GM23338 (cell line): Measurements from ENCODE around the gene HTT. TPM values are rescaled to one million over a fixed set of nuclear protein-coding genes. Genes with fewer than 3 reads are reported as not detected.

Experiments
- ATAC-seq: fragments of 200-7000 bp; cut with Tn5 transposase; 3 replicates; pipeline ENCODE4 v1.9.1; 2020
- DNase-seq: peaks from one replicate; pipeline ENCODE4 v3.0.0-alpha.2; 2015; ENCODE audit warnings: low spot score
- H2AFZ ChIP-seq: fragments of 200-600 bp; sonication (generic); 2 replicates; pipeline ENCODE4 v1.8.0; 2016; ENCODE audit warnings: antibody characterized with exemption, mild to moderate bottlenecking, moderate library complexity
- H3F3A ChIP-seq: fragments of 200-600 bp; sonication (generic); replicated peaks from 2 replicates; pipeline ENCODE4 v1.8.0; 2017; ENCODE audit warnings: antibody characterized with exemption, mixed run types, low read depth
- H3K27ac ChIP-seq: fragments of 200-600 bp; sonication (generic); 2 replicates; pipeline ENCODE4 v1.6.1; 2016; ENCODE audit warnings: low read depth
- H3K27me3 ChIP-seq: fragments of 200-600 bp; sonication (generic); 2 replicates; pipeline ENCODE4 v1.8.0; 2016; ENCODE audit warnings: mild to moderate bottlenecking, mixed run types, moderate library complexity; ENCODE audit not compliant: insufficient read depth
- H3K36me3 ChIP-seq: fragments of 200-600 bp; sonication (generic); 2 replicates; pipeline ENCODE4 v1.8.0; 2016; ENCODE audit warnings: mild to moderate bottlenecking; ENCODE audit not compliant: insufficient read depth
- H3K4me1 ChIP-seq: fragments of 200-600 bp; sonication (generic); 2 replicates; pipeline ENCODE4 v1.8.0; 2016; ENCODE audit warnings: mild to moderate bottlenecking, moderate library complexity; ENCODE audit not compliant: insufficient read depth
- H3K4me2 ChIP-seq: fragments of 200-600 bp; sonication (generic); 2 replicates; pipeline ENCODE4 v1.7.1; 2017; ENCODE audit warnings: mixed run types
- H3K4me3 ChIP-seq: fragments of 200-600 bp; sonication (generic); 2 replicates; pipeline ENCODE4 v1.6.1; 2016; ENCODE audit warnings: mixed run types
- H3K79me2 ChIP-seq: fragments of 200-600 bp; sonication (generic); replicated peaks from 2 replicates; pipeline ENCODE4 v1.8.0; 2017; ENCODE audit warnings: mild to moderate bottlenecking; ENCODE audit not compliant: insufficient read depth
- H3K9me2 ChIP-seq: fragments of 200-600 bp; sonication (generic); 2 replicates; pipeline ENCODE4 v1.8.0; 2017; ENCODE audit not compliant: insufficient read depth
- H4K20me1 ChIP-seq: fragments of 200-600 bp; sonication (generic); replicated peaks from 2 replicates; pipeline ENCODE4 v1.8.0; 2017; ENCODE audit warnings: mild to moderate bottlenecking; ENCODE audit not compliant: insufficient read depth
- H3K27ac Mint-ChIP-seq: 2 replicates; pipeline ENCODE4 v1.8.0; 2020; ENCODE audit warnings: inconsistent platforms, mild to moderate bottlenecking, moderate library complexity, mixed read lengths
- H3K27me3 Mint-ChIP-seq: 3 replicates; pipeline ENCODE4 v1.8.0; 2022; ENCODE audit warnings: low read depth, mild to moderate bottlenecking, moderate library complexity, mixed read lengths, inconsistent platforms; ENCODE audit not compliant: insufficient read depth, poor library complexity
- H3K36me3 Mint-ChIP-seq: 3 replicates; pipeline ENCODE4 v1.8.0; 2021; ENCODE audit warnings: low read depth, mild to moderate bottlenecking, inconsistent platforms, moderate library complexity, mixed read lengths
- H3K4me1 Mint-ChIP-seq: 3 replicates; pipeline ENCODE4 v1.8.0; 2020; ENCODE audit warnings: mild to moderate bottlenecking, inconsistent platforms, mixed read lengths
- H3K4me3 Mint-ChIP-seq: 3 replicates; pipeline ENCODE4 v1.8.0; 2021; ENCODE audit warnings: moderate library complexity, mild to moderate bottlenecking, inconsistent platforms, mixed read lengths
- H3K9me3 Mint-ChIP-seq: 3 replicates; pipeline ENCODE4 v1.8.0; 2020; ENCODE audit warnings: moderate library complexity, mild to moderate bottlenecking, inconsistent platforms, mixed read lengths
- CTCF ChIP-seq, 2 experiments: fragments of 200-600 bp in 1 of 2; sonication (generic) in 1 of 2; conservative IDR thresholded peaks; 2 replicates each; pipeline versions ENCODE4 v1.5.1 to v1.6.1; 2016 to 2017; ENCODE audit warnings: antibody characterized with exemption in 2 of 2, low read depth in 2 of 2, mild to moderate bottlenecking in 2 of 2, moderate library complexity in 1 of 2
- EZH2 ChIP-seq: fragments of 200-600 bp; sonication (generic); IDR thresholded peaks from one replicate; pipeline ENCODE4 v1.8.0; 2017; ENCODE audit warnings: antibody characterized with exemption, mild to moderate bottlenecking, low read depth; ENCODE audit not compliant: unreplicated experiment
- EZH2phosphoT487 ChIP-seq: fragments of 200-600 bp; sonication (generic); IDR thresholded peaks from one replicate; pipeline ENCODE4 v1.8.1; 2018; ENCODE audit warnings: antibody characterized with exemption; ENCODE audit not compliant: unreplicated experiment
- NANOG ChIP-seq: IDR thresholded peaks from 2 replicates; pipeline ENCODE4 v1.6.1; 2016; ENCODE audit warnings: antibody characterized with exemption, borderline replicate concordance
- POLR2AphosphoS5 ChIP-seq: IDR thresholded peaks from 2 replicates; pipeline ENCODE4 v1.6.1; 2016; ENCODE audit warnings: antibody characterized with exemption, low read depth
- REST ChIP-seq: IDR thresholded peaks from one replicate; pipeline ENCODE4 v1.6.1; 2018; ENCODE audit warnings: antibody characterized with exemption; ENCODE audit not compliant: unreplicated experiment
- STAT1 ChIP-seq: IDR thresholded peaks from one replicate; pipeline ENCODE4 v1.6.1; 2016; ENCODE audit warnings: antibody characterized with exemption; ENCODE audit not compliant: unreplicated experiment
- ZNF114 ChIP-seq: fragments of 250-450 bp; sonication (Bioruptor Pico); IDR thresholded peaks from 2 replicates; pipeline ENCODE4 v1.5.0; 2020; ENCODE audit warnings: mild to moderate bottlenecking, moderate library complexity
- ZNF331 ChIP-seq: fragments of 250-450 bp; sonication (Bioruptor Pico); IDR thresholded peaks from 2 replicates; pipeline ENCODE4 v1.5.0; 2020; ENCODE audit warnings: low read depth, mild to moderate bottlenecking, moderate library complexity
- ZNF462 ChIP-seq: fragments of 250-450 bp; sonication (Bioruptor Pico); IDR thresholded peaks from 2 replicates; pipeline ENCODE4 v1.5.0; 2020; ENCODE audit warnings: mild to moderate bottlenecking, moderate library complexity
- polyA plus RNA-seq: library from polyadenylated mRNA; unstranded; fragments of >200 nt; fragmentation: Nextera tagmentation; extraction: Ambion mirVana; gene quantifications from 2 replicates; pipeline ENCODE4 v1.2.1, GENCODE V29; 2016
- total RNA-seq: library from RNA; depleted of rRNA; stranded (reverse); fragments of >200 nt; shearing (Covaris generic); gene quantifications from 2 replicates; pipeline ENCODE4 v1.2.3, GENCODE V29; 2014
- TF ChIP-seq, protein P1 (sequence below): IDR thresholded peaks from 2 replicates; pipeline ENCODE4 v1.6.1; 2016; ENCODE audit warnings: antibody characterized with exemption

HTT gene
- total and polyA plus RNA-seq, 2 experiments from 2014 or later, result 26.6 to 67.7 TPM

DNA sequence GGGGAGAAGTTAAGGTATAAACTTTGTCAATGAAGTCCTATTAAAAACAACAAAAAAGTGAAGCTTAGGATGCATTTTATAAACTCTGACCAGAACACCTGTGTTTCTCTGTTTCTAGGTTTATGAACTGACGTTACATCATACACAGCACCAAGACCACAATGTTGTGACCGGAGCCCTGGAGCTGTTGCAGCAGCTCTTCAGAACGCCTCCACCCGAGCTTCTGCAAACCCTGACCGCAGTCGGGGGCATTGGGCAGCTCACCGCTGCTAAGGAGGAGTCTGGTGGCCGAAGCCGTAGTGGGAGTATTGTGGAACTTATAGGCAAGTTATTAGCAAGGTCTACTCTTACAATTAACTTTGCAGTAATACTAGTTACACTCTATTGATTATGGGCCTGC, 46.6 kb downstream of the HTT start:
- no peak overlapping the region for H3K27ac Mint-ChIP-seq

More for the DNA sequence above, 46.6 kb downstream of the HTT start:
- peaks cover 7% of the 10 kb centered on the region; the same call in 1 of the 2 replicates for H4K20me1 ChIP-seq
- no peaks in the 10 kb centered on the region for H3K9me2 ChIP-seq
- H3K4me2 ChIP-seq, result no peak overlapping the region
- no peaks in the 10 kb centered on the region for H3F3A ChIP-seq
- peaks cover 3% of the 10 kb centered on the region for H3K27me3 Mint-ChIP-seq
- peaks cover 44% of the 10 kb centered on the region for H3K36me3 ChIP-seq
- ATAC-seq (no peak), DNase-seq (no peak)
- H2AFZ ChIP-seq, result no peak overlapping the region
- H3K27ac ChIP-seq, result no peak overlapping the region
- H3K9me3 Mint-ChIP-seq, result no peaks in the 10 kb centered on the region
- peaks cover 60% of the 10 kb centered on the region for H3K36me3 Mint-ChIP-seq
- no peak overlapping the region for H3K4me3 ChIP-seq
- no peak overlapping the region for H3K4me3 Mint-ChIP-seq
- TF ChIP-seq ZNF114 (no peak), EZH2 (no peak), ZNF331 (CRISPR knock-in tag) (no peak), STAT1 (no peak), POLR2AphosphoS5 (no peak), EZH2phosphoT487 (no peak), REST (no peak), ZNF462 (no peak), CTCF (conservative IDR thresholded peaks at IDR 0.05; ENCODE audit: low read depth in 2 of 2) (no peak), NANOG (no peak)
- TF ChIP-seq, protein P1, sequence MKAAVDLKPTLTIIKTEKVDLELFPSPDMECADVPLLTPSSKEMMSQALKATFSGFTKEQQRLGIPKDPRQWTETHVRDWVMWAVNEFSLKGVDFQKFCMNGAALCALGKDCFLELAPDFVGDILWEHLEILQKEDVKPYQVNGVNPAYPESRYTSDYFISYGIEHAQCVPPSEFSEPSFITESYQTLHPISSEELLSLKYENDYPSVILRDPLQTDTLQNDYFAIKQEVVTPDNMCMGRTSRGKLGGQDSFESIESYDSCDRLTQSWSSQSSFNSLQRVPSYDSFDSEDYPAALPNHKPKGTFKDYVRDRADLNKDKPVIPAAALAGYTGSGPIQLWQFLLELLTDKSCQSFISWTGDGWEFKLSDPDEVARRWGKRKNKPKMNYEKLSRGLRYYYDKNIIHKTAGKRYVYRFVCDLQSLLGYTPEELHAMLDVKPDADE, result no peak
- no peaks in the 10 kb centered on the region for H3K4me1 ChIP-seq
- H3K4me1 Mint-ChIP-seq, result no peaks in the 10 kb centered on the region
- H3K79me2 ChIP-seq, result no peaks in the 10 kb centered on the region
- H3K27me3 ChIP-seq, result no peaks in the 10 kb centered on the region
